ENCODE measurements around the gene PXK.

The PXK gene

DNA sequence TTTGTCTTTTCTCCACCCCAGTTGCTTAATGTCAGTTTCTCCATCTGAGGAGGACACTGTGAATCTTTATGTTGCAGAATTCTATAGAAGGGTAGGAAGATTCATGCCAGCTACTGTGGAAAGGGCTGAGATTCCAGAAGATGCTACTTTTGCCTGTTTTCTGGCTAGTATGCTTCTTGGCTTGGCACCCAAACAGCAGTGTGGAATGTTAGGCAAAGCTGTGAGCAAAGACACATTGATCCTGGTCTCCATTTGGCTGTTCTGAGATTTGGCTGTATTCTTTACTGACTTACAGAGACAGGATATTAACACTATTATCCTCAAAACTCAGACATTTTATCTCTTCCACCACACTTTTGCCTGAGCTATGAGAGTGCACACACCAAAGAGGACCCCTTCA lies 61.6 kb downstream of the PXK start:
- H3K9me3 ChIP-seq (ENCODE audit: insufficient read depth, low read length): no peaks in the 10 kb centered on the region
- TF ChIP-seq SUZ12 (IDR thresholded peaks at IDR 0.05; ENCODE audit: extremely low read depth, insufficient read depth, insufficient read length): no peak
- no peak for TF ChIP-seq ZNF274 (IDR thresholded peaks at IDR 0.05; ENCODE audit: low read depth, low read length)
- TF ChIP-seq YY1 (IDR thresholded peaks at IDR 0.05; ENCODE audit: insufficient read depth, insufficient read length): no peak
- H3K36me3 ChIP-seq (ENCODE audit: insufficient read depth, insufficient read length, low read length): peaks cover 13% of the 10 kb centered on the region
- DNase-seq (ENCODE audit: low read depth, low spot score): no peak
- H3K27me3 ChIP-seq (ENCODE audit: insufficient read depth, insufficient read length): no peaks in the 10 kb centered on the region
- H3K9ac ChIP-seq (ENCODE audit: insufficient read length, low read depth): no peak overlapping the region
- no peak overlapping the region for H3K4me3 ChIP-seq (ENCODE audit: insufficient read length, low read depth)
- peaks cover 3% of the 10 kb centered on the region for H3K4me1 ChIP-seq (ENCODE audit: insufficient read depth, insufficient read length)

GRCh38 chr3:58398669-58399333 lies 66.1 kb downstream of the PXK start:
- Histone ChIP-seq H3K27me3 (ENCODE audit: insufficient read depth, insufficient read length) (no peaks in the 10 kb centered on the region), H3K9ac (ENCODE audit: insufficient read length, low read depth) (no peak overlapping the region), H3K36me3 (ENCODE audit: insufficient read depth, insufficient read length, low read length) (peaks cover 16% of the 10 kb centered on the region)

GRCh38 chr3:58403513-58404109 lies 70.9 kb downstream of the PXK start:
- H3K4me3 ChIP-seq (ENCODE audit: insufficient read length, low read depth): no peak overlapping the region
- TF ChIP-seq SUZ12 (IDR thresholded peaks at IDR 0.05; ENCODE audit: extremely low read depth, insufficient read depth, insufficient read length) (no peak), ZNF274 (IDR thresholded peaks at IDR 0.05; ENCODE audit: low read depth, low read length) (no peak), YY1 (IDR thresholded peaks at IDR 0.05; ENCODE audit: insufficient read depth, insufficient read length) (no peak)
- peaks cover 6% of the 10 kb centered on the region for H3K36me3 ChIP-seq (ENCODE audit: insufficient read depth, insufficient read length, low read length)
- no peaks in the 10 kb centered on the region for H3K27me3 ChIP-seq (ENCODE audit: insufficient read depth, insufficient read length)
- no peak overlapping the region for H3K9ac ChIP-seq (ENCODE audit: insufficient read length, low read depth)
- no peak for DNase-seq (ENCODE audit: low read depth, low spot score)
- peaks cover 7% of the 10 kb centered on the region for H3K4me1 ChIP-seq (ENCODE audit: insufficient read depth, insufficient read length)
- no peaks in the 10 kb centered on the region for H3K9me3 ChIP-seq (ENCODE audit: insufficient read depth, low read length)

More at GRCh38 chr3:58398669-58399333, 66.1 kb downstream of the PXK start:
- no peak for DNase-seq (ENCODE audit: low read depth, low spot score)
- peaks cover 7% of the 10 kb centered on the region for H3K4me1 ChIP-seq (ENCODE audit: insufficient read depth, insufficient read length)
- H3K9me3 ChIP-seq (ENCODE audit: insufficient read depth, low read length): no peaks in the 10 kb centered on the region
- no peak for TF ChIP-seq SUZ12 (IDR thresholded peaks at IDR 0.05; ENCODE audit: extremely low read depth, insufficient read depth, insufficient read length)
- no peak for TF ChIP-seq YY1 (IDR thresholded peaks at IDR 0.05; ENCODE audit: insufficient read depth, insufficient read length)
- TF ChIP-seq ZNF274 (IDR thresholded peaks at IDR 0.05; ENCODE audit: low read depth, low read length): no peak
- H3K4me3 ChIP-seq (ENCODE audit: insufficient read length, low read depth): no peak overlapping the region

GRCh38 chr3:58404396-58404795 lies 71.7 kb downstream of the PXK start:
- no peaks in the 10 kb centered on the region for H3K27me3 ChIP-seq (ENCODE audit: insufficient read depth, insufficient read length)
- no peak for TF ChIP-seq SUZ12 (IDR thresholded peaks at IDR 0.05; ENCODE audit: extremely low read depth, insufficient read depth, insufficient read length)
- no peak for TF ChIP-seq ZNF274 (IDR thresholded peaks at IDR 0.05; ENCODE audit: low read depth, low read length)
- H3K4me1 ChIP-seq (ENCODE audit: insufficient read depth, insufficient read length): peaks cover 7% of the 10 kb centered on the region
- H3K9ac ChIP-seq (ENCODE audit: insufficient read length, low read depth): no peak overlapping the region
- no peak overlapping the region for H3K4me3 ChIP-seq (ENCODE audit: insufficient read length, low read depth)
- peaks cover 2% of the 10 kb centered on the region for H3K36me3 ChIP-seq (ENCODE audit: insufficient read depth, insufficient read length, low read length)
- no peak for DNase-seq (ENCODE audit: low read depth, low spot score)
- no peaks in the 10 kb centered on the region for H3K9me3 ChIP-seq (ENCODE audit: insufficient read depth, low read length)

DNA sequence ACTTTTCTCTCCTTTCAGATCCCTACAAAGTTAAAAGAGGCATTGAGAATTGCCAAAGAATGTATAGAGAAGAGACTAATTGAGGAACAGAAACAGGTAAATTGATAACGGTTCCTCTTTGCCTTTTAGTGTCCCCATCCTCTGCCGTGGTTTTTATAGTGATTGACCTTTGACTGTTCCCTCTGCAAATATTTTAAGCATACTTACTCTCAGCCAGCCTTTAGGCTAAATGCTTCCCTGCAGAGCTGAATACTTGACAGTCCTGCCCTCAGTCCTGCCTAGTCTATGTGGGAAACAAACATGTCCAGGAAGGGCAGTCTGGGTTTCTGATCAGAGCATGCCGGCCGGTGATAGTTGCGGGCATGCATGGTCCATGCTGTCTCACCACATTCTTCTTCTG lies 76.2 kb downstream of the PXK start:
- peaks cover 7% of the 10 kb centered on the region for H3K36me3 ChIP-seq (ENCODE audit: insufficient read depth, insufficient read length, low read length)
- TF ChIP-seq SUZ12 (IDR thresholded peaks at IDR 0.05; ENCODE audit: extremely low read depth, insufficient read depth, insufficient read length): no peak
- no peak for TF ChIP-seq ZNF274 (IDR thresholded peaks at IDR 0.05; ENCODE audit: low read depth, low read length)
- no peak for TF ChIP-seq YY1 (IDR thresholded peaks at IDR 0.05; ENCODE audit: insufficient read depth, insufficient read length)

GRCh38 chr3:58409663-58410062 lies 77.0 kb downstream of the PXK start:
- DNase-seq (ENCODE audit: low read depth, low spot score): no peak
- Histone ChIP-seq H3K36me3 (ENCODE audit: insufficient read depth, insufficient read length, low read length) (peaks cover 7% of the 10 kb centered on the region), H3K9me3 (ENCODE audit: insufficient read depth, low read length) (no peaks in the 10 kb centered on the region), H3K4me1 (ENCODE audit: insufficient read depth, insufficient read length) (peaks cover 4% of the 10 kb centered on the region), H3K27me3 (ENCODE audit: insufficient read depth, insufficient read length) (no peaks in the 10 kb centered on the region), H3K9ac (ENCODE audit: insufficient read length, low read depth) (no peak overlapping the region), H3K4me3 (ENCODE audit: insufficient read length, low read depth) (no peak overlapping the region)
- TF ChIP-seq YY1 (IDR thresholded peaks at IDR 0.05; ENCODE audit: insufficient read depth, insufficient read length): no peak
- no peak for TF ChIP-seq ZNF274 (IDR thresholded peaks at IDR 0.05; ENCODE audit: low read depth, low read length)
- no peak for TF ChIP-seq SUZ12 (IDR thresholded peaks at IDR 0.05; ENCODE audit: extremely low read depth, insufficient read depth, insufficient read length)

More for the DNA sequence above, 76.2 kb downstream of the PXK start:
- no peak overlapping the region for H3K4me3 ChIP-seq (ENCODE audit: insufficient read length, low read depth)
- peaks cover 7% of the 10 kb centered on the region for H3K4me1 ChIP-seq (ENCODE audit: insufficient read depth, insufficient read length)
- no peak for DNase-seq (ENCODE audit: low read depth, low spot score)
- no peak overlapping the region for H3K9ac ChIP-seq (ENCODE audit: insufficient read length, low read depth)
- H3K27me3 ChIP-seq (ENCODE audit: insufficient read depth, insufficient read length): no peaks in the 10 kb centered on the region
- no peaks in the 10 kb centered on the region for H3K9me3 ChIP-seq (ENCODE audit: insufficient read depth, low read length)

DNA sequence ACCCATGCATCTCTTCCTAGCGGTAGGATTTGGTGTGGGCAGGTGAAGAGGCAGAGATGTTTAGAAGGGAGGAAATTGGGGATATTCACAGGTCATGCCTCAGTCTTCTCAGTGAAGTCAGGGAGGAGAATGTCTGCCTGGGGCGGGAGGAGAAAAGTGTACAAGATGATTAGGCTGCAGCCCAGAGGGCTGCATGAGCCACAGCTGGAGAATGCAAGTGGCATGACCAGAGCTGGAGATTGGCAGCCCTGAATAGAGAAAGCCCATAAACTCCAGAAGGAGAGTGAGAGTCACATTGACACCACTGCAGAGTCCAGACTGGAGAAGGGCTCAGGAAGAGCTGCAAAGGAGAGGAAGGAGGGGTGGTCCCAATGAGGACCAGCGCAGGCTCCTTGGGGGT lies 78.3 kb downstream of the PXK start:
- no peak overlapping the region for H3K4me3 ChIP-seq (ENCODE audit: insufficient read length, low read depth)
- no peak for TF ChIP-seq SUZ12 (IDR thresholded peaks at IDR 0.05; ENCODE audit: extremely low read depth, insufficient read depth, insufficient read length)
- TF ChIP-seq YY1 (IDR thresholded peaks at IDR 0.05; ENCODE audit: insufficient read depth, insufficient read length): no peak
- TF ChIP-seq ZNF274 (IDR thresholded peaks at IDR 0.05; ENCODE audit: low read depth, low read length): no peak
- H3K36me3 ChIP-seq (ENCODE audit: insufficient read depth, insufficient read length, low read length): peaks cover 7% of the 10 kb centered on the region
- no peak for DNase-seq (ENCODE audit: low read depth, low spot score)
- no peaks in the 10 kb centered on the region for H3K27me3 ChIP-seq (ENCODE audit: insufficient read depth, insufficient read length)
- no peaks in the 10 kb centered on the region for H3K9me3 ChIP-seq (ENCODE audit: insufficient read depth, low read length)
- H3K4me1 ChIP-seq (ENCODE audit: insufficient read depth, insufficient read length): peaks cover 4% of the 10 kb centered on the region
- no peak overlapping the region for H3K9ac ChIP-seq (ENCODE audit: insufficient read length, low read depth)
